ENCODE data around the gene RAB6B. TPM values are rescaled to one million over a fixed set of nuclear protein-coding genes. Genes with fewer than 3 reads are reported as not detected.

Gene RAB6B
- total RNA-seq, 1 experiment from 2014 or later = 18.0 TPM

DNA sequence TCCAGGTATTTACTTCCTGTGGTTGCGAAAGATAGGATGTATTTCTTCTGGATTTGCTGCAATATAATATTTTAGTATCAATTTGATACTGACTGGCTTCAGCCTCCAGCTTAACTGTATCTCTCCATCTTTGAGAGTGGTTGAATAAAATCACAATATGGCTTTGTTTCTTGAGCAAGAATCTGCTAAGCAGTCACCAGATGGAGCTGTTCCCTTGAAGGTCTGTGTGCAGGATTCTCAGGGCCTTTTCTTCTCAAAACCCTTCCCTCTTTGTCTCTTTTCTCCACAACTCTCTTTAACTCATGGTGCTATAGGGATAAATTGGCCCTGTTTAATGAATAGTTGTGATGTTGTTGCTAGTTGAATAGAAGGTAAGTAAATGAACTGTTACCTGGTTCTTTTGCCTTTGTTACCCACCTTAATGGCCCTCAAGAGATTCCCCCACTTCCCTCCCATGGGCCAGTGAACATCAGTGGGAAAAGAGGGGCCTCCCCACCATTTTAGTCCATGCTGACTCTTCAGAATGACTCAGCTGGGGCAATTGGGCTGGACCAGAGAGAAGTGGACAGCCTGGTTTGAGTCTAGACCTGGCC, 34.8 kb upstream of the RAB6B start (continued):
- TF ChIP-seq, protein P1, sequence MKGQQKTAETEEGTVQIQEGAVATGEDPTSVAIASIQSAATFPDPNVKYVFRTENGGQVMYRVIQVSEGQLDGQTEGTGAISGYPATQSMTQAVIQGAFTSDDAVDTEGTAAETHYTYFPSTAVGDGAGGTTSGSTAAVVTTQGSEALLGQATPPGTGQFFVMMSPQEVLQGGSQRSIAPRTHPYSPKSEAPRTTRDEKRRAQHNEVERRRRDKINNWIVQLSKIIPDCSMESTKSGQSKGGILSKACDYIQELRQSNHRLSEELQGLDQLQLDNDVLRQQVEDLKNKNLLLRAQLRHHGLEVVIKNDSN (CRISPR knock-in tag; IDR thresholded peaks at IDR 0.05) = no peak
- TF ChIP-seq NFATC4 (CRISPR knock-in tag; IDR thresholded peaks at IDR 0.05) (no peak), ESRRA (CRISPR knock-in tag; IDR thresholded peaks at IDR 0.05; ENCODE audit: borderline replicate concordance) (no peak)
- TF ChIP-seq, protein P2, sequence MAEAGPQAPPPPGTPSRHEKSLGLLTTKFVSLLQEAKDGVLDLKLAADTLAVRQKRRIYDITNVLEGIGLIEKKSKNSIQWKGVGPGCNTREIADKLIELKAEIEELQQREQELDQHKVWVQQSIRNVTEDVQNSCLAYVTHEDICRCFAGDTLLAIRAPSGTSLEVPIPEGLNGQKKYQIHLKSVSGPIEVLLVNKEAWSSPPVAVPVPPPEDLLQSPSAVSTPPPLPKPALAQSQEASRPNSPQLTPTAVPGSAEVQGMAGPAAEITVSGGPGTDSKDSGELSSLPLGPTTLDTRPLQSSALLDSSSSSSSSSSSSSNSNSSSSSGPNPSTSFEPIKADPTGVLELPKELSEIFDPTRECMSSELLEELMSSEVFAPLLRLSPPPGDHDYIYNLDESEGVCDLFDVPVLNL (CRISPR knock-in tag; IDR thresholded peaks at IDR 0.05; ENCODE audit: borderline replicate concordance, low read depth) = no peak
- TF ChIP-seq, protein P3, sequence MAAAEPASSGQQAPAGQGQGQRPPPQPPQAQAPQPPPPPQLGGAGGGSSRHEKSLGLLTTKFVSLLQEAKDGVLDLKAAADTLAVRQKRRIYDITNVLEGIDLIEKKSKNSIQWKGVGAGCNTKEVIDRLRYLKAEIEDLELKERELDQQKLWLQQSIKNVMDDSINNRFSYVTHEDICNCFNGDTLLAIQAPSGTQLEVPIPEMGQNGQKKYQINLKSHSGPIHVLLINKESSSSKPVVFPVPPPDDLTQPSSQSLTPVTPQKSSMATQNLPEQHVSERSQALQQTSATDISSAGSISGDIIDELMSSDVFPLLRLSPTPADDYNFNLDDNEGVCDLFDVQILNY (CRISPR knock-in tag; IDR thresholded peaks at IDR 0.05) = no peak

DNA sequence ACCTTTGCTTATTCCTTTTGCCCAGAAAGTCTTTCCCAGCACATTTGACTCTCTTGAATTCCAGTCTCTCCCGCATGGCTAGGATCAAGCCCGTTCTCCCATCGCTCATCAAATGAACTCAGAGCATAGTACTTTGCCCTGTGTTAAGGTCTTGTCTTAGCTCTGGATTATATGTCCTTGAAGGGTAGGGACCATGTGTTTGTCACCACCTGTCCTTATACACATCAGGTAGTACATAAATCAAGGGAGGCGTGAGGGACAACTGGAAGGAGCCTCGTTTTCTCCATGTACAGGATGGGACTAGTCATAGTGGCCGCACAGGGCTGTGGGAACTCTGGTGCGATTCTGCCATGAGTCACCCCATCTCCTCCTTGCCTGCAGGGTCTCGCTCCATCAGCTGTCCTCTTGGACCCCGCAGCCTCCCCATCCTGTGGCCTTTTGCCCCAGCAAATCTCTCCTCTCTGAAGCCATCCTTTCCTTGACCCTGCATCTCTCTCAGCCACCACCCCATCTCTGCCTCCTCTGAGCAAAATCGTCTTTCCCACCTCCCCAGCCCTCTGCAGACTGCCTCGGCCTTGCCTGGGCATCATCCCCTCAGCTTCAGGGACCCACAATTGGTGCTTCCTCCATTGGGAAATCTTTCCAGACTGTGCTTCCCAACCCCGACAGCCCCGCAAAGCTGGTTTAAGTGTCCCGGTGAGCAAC, 33.4 kb upstream of the RAB6B start:
- POLR2A ChIA-PET = no interaction called here
- no peak for ATAC-seq
- Mint-ChIP-seq H3K36me3 (no peaks in the 10 kb centered on the region), H3K27me3 (ENCODE audit: low read depth) (peaks cover 22% of the 10 kb centered on the region), H3K4me3 (no peak overlapping the region), H3K4me1 (peaks cover 11% of the 10 kb centered on the region), H3K27ac (no peak overlapping the region), H3K9me3 (no peaks in the 10 kb centered on the region)
- TF ChIP-seq, protein P4, sequence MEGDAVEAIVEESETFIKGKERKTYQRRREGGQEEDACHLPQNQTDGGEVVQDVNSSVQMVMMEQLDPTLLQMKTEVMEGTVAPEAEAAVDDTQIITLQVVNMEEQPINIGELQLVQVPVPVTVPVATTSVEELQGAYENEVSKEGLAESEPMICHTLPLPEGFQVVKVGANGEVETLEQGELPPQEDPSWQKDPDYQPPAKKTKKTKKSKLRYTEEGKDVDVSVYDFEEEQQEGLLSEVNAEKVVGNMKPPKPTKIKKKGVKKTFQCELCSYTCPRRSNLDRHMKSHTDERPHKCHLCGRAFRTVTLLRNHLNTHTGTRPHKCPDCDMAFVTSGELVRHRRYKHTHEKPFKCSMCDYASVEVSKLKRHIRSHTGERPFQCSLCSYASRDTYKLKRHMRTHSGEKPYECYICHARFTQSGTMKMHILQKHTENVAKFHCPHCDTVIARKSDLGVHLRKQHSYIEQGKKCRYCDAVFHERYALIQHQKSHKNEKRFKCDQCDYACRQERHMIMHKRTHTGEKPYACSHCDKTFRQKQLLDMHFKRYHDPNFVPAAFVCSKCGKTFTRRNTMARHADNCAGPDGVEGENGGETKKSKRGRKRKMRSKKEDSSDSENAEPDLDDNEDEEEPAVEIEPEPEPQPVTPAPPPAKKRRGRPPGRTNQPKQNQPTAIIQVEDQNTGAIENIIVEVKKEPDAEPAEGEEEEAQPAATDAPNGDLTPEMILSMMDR (IDR thresholded peaks at IDR 0.05) = no peak
- TF ChIP-seq, protein P5, sequence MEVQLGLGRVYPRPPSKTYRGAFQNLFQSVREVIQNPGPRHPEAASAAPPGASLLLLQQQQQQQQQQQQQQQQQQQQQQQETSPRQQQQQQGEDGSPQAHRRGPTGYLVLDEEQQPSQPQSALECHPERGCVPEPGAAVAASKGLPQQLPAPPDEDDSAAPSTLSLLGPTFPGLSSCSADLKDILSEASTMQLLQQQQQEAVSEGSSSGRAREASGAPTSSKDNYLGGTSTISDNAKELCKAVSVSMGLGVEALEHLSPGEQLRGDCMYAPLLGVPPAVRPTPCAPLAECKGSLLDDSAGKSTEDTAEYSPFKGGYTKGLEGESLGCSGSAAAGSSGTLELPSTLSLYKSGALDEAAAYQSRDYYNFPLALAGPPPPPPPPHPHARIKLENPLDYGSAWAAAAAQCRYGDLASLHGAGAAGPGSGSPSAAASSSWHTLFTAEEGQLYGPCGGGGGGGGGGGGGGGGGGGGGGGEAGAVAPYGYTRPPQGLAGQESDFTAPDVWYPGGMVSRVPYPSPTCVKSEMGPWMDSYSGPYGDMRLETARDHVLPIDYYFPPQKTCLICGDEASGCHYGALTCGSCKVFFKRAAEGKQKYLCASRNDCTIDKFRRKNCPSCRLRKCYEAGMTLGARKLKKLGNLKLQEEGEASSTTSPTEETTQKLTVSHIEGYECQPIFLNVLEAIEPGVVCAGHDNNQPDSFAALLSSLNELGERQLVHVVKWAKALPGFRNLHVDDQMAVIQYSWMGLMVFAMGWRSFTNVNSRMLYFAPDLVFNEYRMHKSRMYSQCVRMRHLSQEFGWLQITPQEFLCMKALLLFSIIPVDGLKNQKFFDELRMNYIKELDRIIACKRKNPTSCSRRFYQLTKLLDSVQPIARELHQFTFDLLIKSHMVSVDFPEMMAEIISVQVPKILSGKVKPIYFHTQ (CRISPR knock-in tag; IDR thresholded peaks at IDR 0.05) = no peak
- TF ChIP-seq NFYB (CRISPR knock-in tag; conservative IDR thresholded peaks at IDR 0.05; ENCODE audit: low read depth) (no peak), ZNF396 (CRISPR knock-in tag; IDR thresholded peaks at IDR 0.05; ENCODE audit: borderline replicate concordance) (no peak), ZNF138 (CRISPR knock-in tag; conservative IDR thresholded peaks at IDR 0.05) (no peak), KAT7 (CRISPR knock-in tag; IDR thresholded peaks at IDR 0.05; ENCODE audit: borderline replicate concordance) (no peak), ATF1 (CRISPR knock-in tag; IDR thresholded peaks at IDR 0.05) (no peak), ZBTB21 (CRISPR knock-in tag; IDR thresholded peaks at IDR 0.05; ENCODE audit: borderline replicate concordance) (no peak)
- TF ChIP-seq, protein P6, sequence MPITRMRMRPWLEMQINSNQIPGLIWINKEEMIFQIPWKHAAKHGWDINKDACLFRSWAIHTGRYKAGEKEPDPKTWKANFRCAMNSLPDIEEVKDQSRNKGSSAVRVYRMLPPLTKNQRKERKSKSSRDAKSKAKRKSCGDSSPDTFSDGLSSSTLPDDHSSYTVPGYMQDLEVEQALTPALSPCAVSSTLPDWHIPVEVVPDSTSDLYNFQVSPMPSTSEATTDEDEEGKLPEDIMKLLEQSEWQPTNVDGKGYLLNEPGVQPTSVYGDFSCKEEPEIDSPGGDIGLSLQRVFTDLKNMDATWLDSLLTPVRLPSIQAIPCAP (CRISPR knock-in tag; IDR thresholded peaks at IDR 0.05) = no peak
- TF ChIP-seq, protein P7, sequence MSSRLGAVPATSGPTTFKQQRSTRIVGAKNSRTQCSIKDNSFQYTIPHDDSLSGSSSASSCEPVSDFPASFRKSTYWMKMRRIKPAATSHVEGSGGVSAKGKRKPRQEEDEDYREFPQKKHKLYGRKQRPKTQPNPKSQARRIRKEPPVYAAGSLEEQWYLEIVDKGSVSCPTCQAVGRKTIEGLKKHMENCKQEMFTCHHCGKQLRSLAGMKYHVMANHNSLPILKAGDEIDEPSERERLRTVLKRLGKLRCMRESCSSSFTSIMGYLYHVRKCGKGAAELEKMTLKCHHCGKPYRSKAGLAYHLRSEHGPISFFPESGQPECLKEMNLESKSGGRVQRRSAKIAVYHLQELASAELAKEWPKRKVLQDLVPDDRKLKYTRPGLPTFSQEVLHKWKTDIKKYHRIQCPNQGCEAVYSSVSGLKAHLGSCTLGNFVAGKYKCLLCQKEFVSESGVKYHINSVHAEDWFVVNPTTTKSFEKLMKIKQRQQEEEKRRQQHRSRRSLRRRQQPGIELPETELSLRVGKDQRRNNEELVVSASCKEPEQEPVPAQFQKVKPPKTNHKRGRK (CRISPR knock-in tag; IDR thresholded peaks at IDR 0.05; ENCODE audit: borderline replicate concordance) = no peak
- TF ChIP-seq, protein P8, sequence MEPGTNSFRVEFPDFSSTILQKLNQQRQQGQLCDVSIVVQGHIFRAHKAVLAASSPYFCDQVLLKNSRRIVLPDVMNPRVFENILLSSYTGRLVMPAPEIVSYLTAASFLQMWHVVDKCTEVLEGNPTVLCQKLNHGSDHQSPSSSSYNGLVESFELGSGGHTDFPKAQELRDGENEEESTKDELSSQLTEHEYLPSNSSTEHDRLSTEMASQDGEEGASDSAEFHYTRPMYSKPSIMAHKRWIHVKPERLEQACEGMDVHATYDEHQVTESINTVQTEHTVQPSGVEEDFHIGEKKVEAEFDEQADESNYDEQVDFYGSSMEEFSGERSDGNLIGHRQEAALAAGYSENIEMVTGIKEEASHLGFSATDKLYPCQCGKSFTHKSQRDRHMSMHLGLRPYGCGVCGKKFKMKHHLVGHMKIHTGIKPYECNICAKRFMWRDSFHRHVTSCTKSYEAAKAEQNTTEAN (CRISPR knock-in tag; IDR thresholded peaks at IDR 0.05) = no peak
- TF ChIP-seq, protein P9, sequence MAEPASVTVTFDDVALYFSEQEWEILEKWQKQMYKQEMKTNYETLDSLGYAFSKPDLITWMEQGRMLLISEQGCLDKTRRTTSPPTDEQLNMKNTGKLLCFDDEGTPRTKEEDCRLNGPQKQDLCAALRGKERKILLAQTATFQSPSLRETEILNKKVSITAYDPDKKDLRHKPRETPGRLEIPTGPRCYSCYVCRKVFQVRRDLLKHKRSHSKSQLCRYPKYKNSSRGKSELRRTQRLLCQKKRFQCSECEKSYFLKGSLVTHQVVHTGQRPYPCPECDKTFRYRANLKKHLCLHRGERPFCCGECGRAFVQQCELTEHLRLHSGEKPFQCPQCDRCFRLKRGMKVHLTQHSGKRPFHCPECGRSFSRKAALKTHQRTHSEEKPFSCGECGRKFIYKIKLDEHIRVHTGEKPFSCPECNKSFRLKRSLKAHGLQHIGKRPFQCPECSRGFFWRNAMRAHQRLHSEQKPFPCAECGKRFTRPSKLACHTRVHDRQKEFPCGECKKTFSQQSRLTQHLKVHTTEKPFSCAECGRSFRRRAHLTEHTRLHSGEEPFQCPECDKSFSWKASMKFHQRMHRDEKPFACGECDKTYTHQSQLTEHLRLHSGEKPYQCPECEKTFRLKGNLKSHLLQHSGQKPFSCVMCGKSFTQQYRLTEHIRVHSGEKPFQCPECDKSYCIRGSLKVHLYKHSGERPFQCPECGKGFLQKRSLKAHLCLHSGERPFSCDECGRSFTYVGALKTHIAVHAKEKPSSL (CRISPR knock-in tag; conservative IDR thresholded peaks at IDR 0.05) = no peak
- TF ChIP-seq, protein P10, sequence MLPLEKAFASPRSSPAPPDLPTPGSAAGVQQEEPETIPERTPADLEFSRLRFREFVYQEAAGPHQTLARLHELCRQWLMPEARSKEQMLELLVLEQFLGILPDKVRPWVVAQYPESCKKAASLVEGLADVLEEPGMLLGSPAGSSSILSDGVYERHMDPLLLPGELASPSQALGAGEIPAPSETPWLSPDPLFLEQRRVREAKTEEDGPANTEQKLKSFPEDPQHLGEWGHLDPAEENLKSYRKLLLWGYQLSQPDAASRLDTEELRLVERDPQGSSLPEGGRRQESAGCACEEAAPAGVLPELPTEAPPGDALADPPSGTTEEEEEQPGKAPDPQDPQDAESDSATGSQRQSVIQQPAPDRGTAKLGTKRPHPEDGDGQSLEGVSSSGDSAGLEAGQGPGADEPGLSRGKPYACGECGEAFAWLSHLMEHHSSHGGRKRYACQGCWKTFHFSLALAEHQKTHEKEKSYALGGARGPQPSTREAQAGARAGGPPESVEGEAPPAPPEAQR (CRISPR knock-in tag; IDR thresholded peaks at IDR 0.05) = no peak
- CTCF ChIA-PET = interaction anchor here (1.3 to 1.6 kb wide), 3 partner anchors 8 to 111 kb away, joined by 3 to 7 read pairs (median 6); no protein-coding TSS in a partner anchor
- no peak for DNase-seq (ENCODE audit: low spot score)
